H1 (cell line): Measurements from ENCODE around the gene CA10. TPM values are rescaled to one million over a fixed set of nuclear protein-coding genes. Genes with fewer than 3 reads are reported as not detected.

ENCODE experiments used
- CTCF ChIA-PET: fragments of 300-600 bp; sonication (Branson Sonifier 250); formaldehyde crosslinking; loops from one replicate; lab custom pipeline; 2021; ENCODE audit not compliant: partially characterized antibody; lab: Charles Lee
- POLR2A ChIA-PET: fragments of 300-600 bp; sonication (Branson Sonifier 250); formaldehyde crosslinking; loops from one replicate; lab custom pipeline; 2021; ENCODE audit warnings: inconsistent platforms; ENCODE audit not compliant: partially characterized antibody; lab: Charles Lee
- DNase-seq, 2 experiments: peaks; one replicate each; pipeline versions ENCODE4 v3.0.0 to v3.0.0-alpha.2; 2010 to 2022; ENCODE audit warnings: low spot score in 2 of 2, low read depth in 1 of 2, mixed read lengths in 1 of 2
- FAIRE-seq: peaks from 2 replicates; lab custom pipeline; 2011; peaks lifted over from hg19 to GRCh38; lab: Jason Lieb, UNC
- H2AFZ ChIP-seq: 2 replicates; pipeline ENCODE4 v1.8.1; 2012; ENCODE audit warnings: low read length, inconsistent platforms
- H2AK5ac ChIP-seq: 2 replicates; pipeline ENCODE4 v1.6.1; 2013; ENCODE audit warnings: low read depth, low read length
- H2BK120ac ChIP-seq: replicated peaks from 2 replicates; pipeline ENCODE3; 2013; ENCODE audit warnings: low read depth, low read length, inconsistent platforms
- H2BK12ac ChIP-seq: 2 replicates; pipeline ENCODE4 v1.6.1; 2013; ENCODE audit warnings: low read depth, low read length
- H2BK15ac ChIP-seq: 2 replicates; pipeline ENCODE4 v1.6.1; 2013; ENCODE audit warnings: low read length
- H2BK20ac ChIP-seq: 2 replicates; pipeline ENCODE4 v1.6.1; 2013; ENCODE audit warnings: low read length
- H2BK5ac ChIP-seq: 2 replicates; pipeline ENCODE4 v1.6.1; 2013; ENCODE audit warnings: low read depth, low read length
- H3K14ac ChIP-seq: 2 replicates; pipeline ENCODE4 v1.6.1; 2013; ENCODE audit warnings: inconsistent platforms; ENCODE audit not compliant: insufficient read length
- H3K18ac ChIP-seq: 2 replicates; pipeline ENCODE4 v1.6.1; 2013; ENCODE audit warnings: low read length; ENCODE audit errors: extremely low read depth
- H3K23ac ChIP-seq: 2 replicates; pipeline ENCODE4 v1.6.1; 2013; ENCODE audit warnings: inconsistent platforms; ENCODE audit not compliant: insufficient read length
- H3K23me2 ChIP-seq: 2 replicates; pipeline ENCODE4 v1.6.1; 2013; ENCODE audit warnings: low read depth, low read length
- H3K27ac ChIP-seq: 2 replicates; pipeline ENCODE4 v1.6.1; 2011; ENCODE audit warnings: low read depth, low read length, inconsistent platforms
- H3K27me3 ChIP-seq, 4 experiments: replicated peaks in 1 of 4; 1 replicate in 1 of 4; 2 replicates in 3 of 4; pipeline versions ENCODE4 v1.6.1 to v1.8.1; 2011 to 2013; ENCODE audit warnings: low read length in 3 of 4, mild to moderate bottlenecking in 3 of 4, inconsistent platforms in 2 of 4, mixed read lengths in 2 of 4, moderate library complexity in 1 of 4; ENCODE audit not compliant: control insufficient read depth in 3 of 4, insufficient read depth in 3 of 4; ENCODE audit errors: extremely low read depth in 1 of 4
- H3K36me3 ChIP-seq, 4 experiments: 2 replicates each; pipeline versions ENCODE4 v1.6.1 to v1.8.1; 2011 to 2013; ENCODE audit warnings: mild to moderate bottlenecking in 4 of 4, low read length in 3 of 4, moderate library complexity in 2 of 4, control low read depth in 1 of 4, inconsistent platforms in 1 of 4; ENCODE audit not compliant: insufficient read depth in 4 of 4, control insufficient read depth in 2 of 4
- H3K4ac ChIP-seq: replicated peaks from 2 replicates; pipeline ENCODE3; 2013; ENCODE audit warnings: low read length, low read depth, mixed read lengths, inconsistent platforms; ENCODE audit not compliant: insufficient read length
- H3K4me1 ChIP-seq, 4 experiments: replicated peaks in 1 of 4; 1 replicate in 1 of 4; 2 replicates in 3 of 4; pipeline versions ENCODE4 v1.6.1 to v1.8.1; 2011 to 2013; ENCODE audit warnings: low read length in 3 of 4, inconsistent platforms in 2 of 4, mixed read lengths in 1 of 4; ENCODE audit not compliant: insufficient read depth in 4 of 4, control insufficient read depth in 3 of 4
- H3K4me2 ChIP-seq, 2 experiments: 2 replicates each; pipeline versions ENCODE4 v1.6.1 to v1.8.1; 2011 to 2013; ENCODE audit warnings: low read depth in 2 of 2, low read length in 2 of 2, control low read depth in 1 of 2, inconsistent platforms in 1 of 2, mild to moderate bottlenecking in 1 of 2; ENCODE audit not compliant: insufficient read depth in 1 of 2
- H3K4me3 ChIP-seq, 4 experiments: fragments of 200-600, 300-600 bp in 1 of 4; sonication (generic), shearing (Covaris generic), sonication (Bioruptor Twin) in 1 of 4; 2 replicates each; pipeline versions ENCODE4 v1.5.1 to v1.8.1; 2011 to 2016; ENCODE audit warnings: low read length in 4 of 4, low read depth in 3 of 4, control low read depth in 2 of 4, inconsistent platforms in 2 of 4, mild to moderate bottlenecking in 2 of 4, mixed read lengths in 1 of 4, moderate library complexity in 1 of 4; ENCODE audit not compliant: insufficient read depth in 2 of 4; ENCODE audit errors: extremely low read depth in 1 of 4
- H3K56ac ChIP-seq: replicated peaks from 2 replicates; pipeline ENCODE3; 2013; ENCODE audit warnings: low read depth, mild to moderate bottlenecking, mixed read lengths, low read length, inconsistent platforms; ENCODE audit not compliant: insufficient read length
- H3K79me1 ChIP-seq: 2 replicates; pipeline ENCODE4 v1.6.1; 2013; ENCODE audit warnings: low read depth, low read length, control low read depth
- H3K79me2 ChIP-seq, 2 experiments: 2 replicates each; pipeline versions ENCODE4 v1.6.1 to v1.8.1; 2012 to 2013; ENCODE audit warnings: low read length in 2 of 2, mild to moderate bottlenecking in 2 of 2, inconsistent platforms in 1 of 2; ENCODE audit not compliant: insufficient read depth in 2 of 2, control insufficient read depth in 1 of 2
- H3K9ac ChIP-seq, 4 experiments: replicated peaks in 1 of 4; 1 replicate in 1 of 4; 2 replicates in 3 of 4; pipeline versions ENCODE4 v1.6.1 to v1.8.1; 2011 to 2013; ENCODE audit warnings: low read depth in 3 of 4, low read length in 3 of 4, control low read depth in 2 of 4, mild to moderate bottlenecking in 2 of 4, moderate library complexity in 2 of 4, inconsistent platforms in 1 of 4; ENCODE audit errors: extremely low read depth in 1 of 4
- H3K9me3 ChIP-seq, 2 experiments: 2 replicates each; pipeline versions ENCODE4 v1.6.1 to v1.8.1; 2012 to 2013; ENCODE audit warnings: mild to moderate bottlenecking in 2 of 2, moderate library complexity in 2 of 2, control low read depth in 1 of 2, inconsistent platforms in 1 of 2, low read depth in 1 of 2, low read length in 1 of 2, mixed read lengths in 1 of 2; ENCODE audit not compliant: insufficient read depth in 2 of 2
- H4K20me1 ChIP-seq, 2 experiments: replicated peaks in 1 of 2; 2 replicates each; pipeline versions ENCODE3 to v1.8.1; 2011 to 2013; ENCODE audit warnings: inconsistent platforms in 2 of 2, low read length in 2 of 2, mild to moderate bottlenecking in 1 of 2; ENCODE audit not compliant: insufficient read depth in 2 of 2, control insufficient read depth in 1 of 2
- H4K5ac ChIP-seq: 2 replicates; pipeline ENCODE4 v1.6.1; 2013; ENCODE audit warnings: low read length, low read depth, mixed read lengths, inconsistent platforms; ENCODE audit not compliant: insufficient read length
- H4K8ac ChIP-seq: 2 replicates; pipeline ENCODE4 v1.8.0; 2013; ENCODE audit warnings: mild to moderate bottlenecking, moderate library complexity, low read length, inconsistent platforms; ENCODE audit not compliant: insufficient read depth; ENCODE audit errors: extremely low read depth
- H4K91ac ChIP-seq: replicated peaks from 2 replicates; pipeline ENCODE3; 2013; ENCODE audit warnings: low read length, mixed read lengths, inconsistent platforms; ENCODE audit not compliant: insufficient read length
- ATF2 ChIP-seq: IDR thresholded peaks from 2 replicates; pipeline ENCODE4 v1.6.1; 2012; ENCODE audit warnings: low read length, inconsistent platforms
- BCL11A ChIP-seq, 2 experiments: IDR thresholded peaks; one replicate each; pipeline ENCODE4 v1.6.1; 2011; ENCODE audit warnings: low read depth in 2 of 2, low read length in 2 of 2, mild to moderate bottlenecking in 2 of 2
- CBX8 ChIP-seq: fragments of 300-800, 300-1000 bp; sonication (generic); IDR thresholded peaks from 2 replicates; pipeline ENCODE4 v1.7.1; 2016; ENCODE audit warnings: low read depth, low read length, borderline replicate concordance
- CREB1 ChIP-seq: IDR thresholded peaks from 2 replicates; pipeline ENCODE4 v1.6.1; 2012; ENCODE audit warnings: inconsistent platforms
- MAFK ChIP-seq: IDR thresholded peaks from 2 replicates; pipeline ENCODE4 v1.6.1; 2012; ENCODE audit warnings: low read depth, mild to moderate bottlenecking, improper control_type of control experiment, low read length
- RAD21 ChIP-seq, 2 experiments: IDR thresholded peaks in 1 of 2; conservative IDR thresholded peaks in 1 of 2; 2 replicates each; pipeline ENCODE4 v1.6.1; 2011; ENCODE audit warnings: low read depth in 2 of 2, low read length in 2 of 2, improper control_type of control experiment in 1 of 2, inconsistent platforms in 1 of 2, mild to moderate bottlenecking in 1 of 2, moderate library complexity in 1 of 2
- RFX5 ChIP-seq: IDR thresholded peaks from 2 replicates; pipeline ENCODE4 v1.6.1; 2011; ENCODE audit warnings: low read depth, low read length, improper control_type of control experiment, borderline replicate concordance
- RNF2 ChIP-seq: fragments of 200-900, 300-1000 bp; sonication (generic); IDR thresholded peaks from 2 replicates; pipeline ENCODE4 v1.7.1; 2016; ENCODE audit warnings: borderline replicate concordance, low read depth, mild to moderate bottlenecking, antibody characterized with exemption, low read length; ENCODE audit not compliant: poor library complexity, severe bottlenecking; ENCODE audit errors: missing control alignments
- RXRA ChIP-seq: IDR thresholded peaks from 2 replicates; pipeline ENCODE4 v1.6.1; 2011; ENCODE audit warnings: low read depth, mild to moderate bottlenecking, low read length, moderate library complexity; ENCODE audit not compliant: insufficient read depth
- SIRT6 ChIP-seq: IDR thresholded peaks from one replicate; pipeline ENCODE4 v1.7.1; 2012; ENCODE audit warnings: low read length, inconsistent platforms
- SP4 ChIP-seq: IDR thresholded peaks from 2 replicates; pipeline ENCODE4 v1.6.1; 2012; ENCODE audit warnings: low read length, inconsistent platforms
- TAF7 ChIP-seq: optimal IDR thresholded peaks from 2 replicates; pipeline ENCODE3; 2011; ENCODE audit warnings: low read depth, mild to moderate bottlenecking, inconsistent platforms, low read length, moderate library complexity, borderline replicate concordance
- ZNF274 ChIP-seq: IDR thresholded peaks from 2 replicates; pipeline ENCODE4 v1.7.0; 2012; ENCODE audit warnings: low read length, borderline replicate concordance; ENCODE audit errors: extremely low read depth
- WGBS, 2 experiments: shearing (Covaris generic) in 1 of 2; methylation state at CpG; one replicate each; pipeline versions ENCODE4 v1.1.6 to v1.1.7; 2013 to 2015; ENCODE audit warnings: low lambda C conversion rate in 2 of 2, mixed read lengths in 2 of 2, inconsistent platforms in 1 of 2, low coverage in 1 of 2, missing lambda C conversion rate in 1 of 2; ENCODE audit not compliant: insufficient replicate concordance in 2 of 2, insufficient coverage in 1 of 2, insufficient read length in 1 of 2; ENCODE audit errors: extremely low coverage in 1 of 2, missing lambda C conversion rate in 1 of 2; 5-methylcytosine and 5-hydroxymethylcytosine counted together
- polyA plus RNA-seq, 7 experiments: library from polyadenylated mRNA; depleted of rRNA in 3 of 7; stranded (reverse) in 5 of 7; unstranded in 2 of 7; fragments of >200 nt in 5 of 7; fragments of 200-250 nt in 2 of 7; gene quantifications; 1 replicate in 5 of 7; 2 replicates in 1 of 7; 4 replicates in 1 of 7; pipeline versions ENCODE4 v1.2.1 to v1.2.3, GENCODE V29; 2011 to 2013; ENCODE audit warnings: missing spikeins in 2 of 7, mixed read lengths in 2 of 7
- total RNA-seq: library from RNA; stranded (reverse); fragmentation: NEBNext Ultra II Directional; extraction: Animal tissue kit (Norgen Biotek cat#: 25700); gene quantifications from 2 replicates; pipeline ENCODE4 v1.2.1, GENCODE V29; 2021

The CA10 gene
- total and polyA plus RNA-seq, 2 of the 8 experiments (the other 6 are each of a cell fraction or from before 2014, with no cell fraction given), result 0.60 to 0.63 TPM

- FAIRE-seq (no peak), DNase-seq (no peak)
- Histone ChIP-seq H2BK15ac (no peak overlapping the region), H3K23ac (no peak overlapping the region), H3K4me3 (no peak overlapping the region), H2BK120ac (no peak overlapping the region), H3K14ac (no peak overlapping the region), H3K27me3 (no peaks in the 10 kb centered on the region), H2BK20ac (no peak overlapping the region), H4K8ac (no peak overlapping the region), H3K4me1 (no peaks in the 10 kb centered on the region), H3K9ac (no peak overlapping the region), H3K9me3 (no peaks in the 10 kb centered on the region), H3K18ac (no peak overlapping the region), H3K36me3 (no peaks in the 10 kb centered on the region), H4K5ac (no peak overlapping the region), H3K4me2 (no peak overlapping the region), H4K20me1 (no peaks in the 10 kb centered on the region), H2AFZ (no peak overlapping the region), H3K56ac (no peak overlapping the region), H3K79me2 (no peaks in the 10 kb centered on the region), H3K23me2 (no peaks in the 10 kb centered on the region), H3K79me1 (no peaks in the 10 kb centered on the region), H4K91ac (no peak overlapping the region), H3K27ac (no peak overlapping the region), H3K4ac (no peak overlapping the region), H2AK5ac (no peak overlapping the region), H2BK12ac (no peak overlapping the region), H2BK5ac (no peak overlapping the region)
- ChIA-PET POLR2A (no interaction called here), CTCF (interaction anchor here (1.2 kb wide), 1 partner anchor 26 kb away, joined by 3 read pairs; no protein-coding TSS in a partner anchor)
- 88% methylated on average over 3 of the region's 3 CpGs; no CpG with 5 or more reads in 1 of the 2 experiments for WGBS, 2 experiments
- TF ChIP-seq ATF2, result no peak
- TF ChIP-seq RNF2, result no peak
- no peak for TF ChIP-seq RAD21 (IDR thresholded peaks at IDR 0.05 in 1 of 2, conservative IDR thresholded peaks at IDR 0.05 in 1 of 2; ENCODE audit: low read depth in 2 of 2, low read length in 2 of 2)
- no peak for TF ChIP-seq CBX8
- no peak for TF ChIP-seq BCL11A (IDR thresholded peaks at IDR 0.05; ENCODE audit: low read depth in 2 of 2, low read length in 2 of 2)
- TF ChIP-seq ZNF274, result no peak
- TF ChIP-seq SP4, result no peak
- TF ChIP-seq RFX5, result no peak
- TF ChIP-seq MAFK, result no peak
- no peak for TF ChIP-seq CREB1
- TF ChIP-seq RXRA, result no peak
- TF ChIP-seq TAF7, result no peak
- TF ChIP-seq SIRT6, result no peak
Measured at GRCh38 chr17:51612692-51613091, 545.8 kb downstream of the CA10 start.
